GM21786 (cell line): ENCODE data around the gene TFIP11.
"Not testable (repeated sequence)": the region's sequence is repeated elsewhere in the genome, so short reads cannot be mapped to it uniquely, and the experiment has no call there.

ENCODE experiments used
- ATAC-seq: cut with Tn5 transposase; IDR thresholded peaks from one replicate; pipeline ENCODE4 v1.9.1; 2021; ENCODE audit not compliant: unreplicated experiment

Gene TFIP11

DNA sequence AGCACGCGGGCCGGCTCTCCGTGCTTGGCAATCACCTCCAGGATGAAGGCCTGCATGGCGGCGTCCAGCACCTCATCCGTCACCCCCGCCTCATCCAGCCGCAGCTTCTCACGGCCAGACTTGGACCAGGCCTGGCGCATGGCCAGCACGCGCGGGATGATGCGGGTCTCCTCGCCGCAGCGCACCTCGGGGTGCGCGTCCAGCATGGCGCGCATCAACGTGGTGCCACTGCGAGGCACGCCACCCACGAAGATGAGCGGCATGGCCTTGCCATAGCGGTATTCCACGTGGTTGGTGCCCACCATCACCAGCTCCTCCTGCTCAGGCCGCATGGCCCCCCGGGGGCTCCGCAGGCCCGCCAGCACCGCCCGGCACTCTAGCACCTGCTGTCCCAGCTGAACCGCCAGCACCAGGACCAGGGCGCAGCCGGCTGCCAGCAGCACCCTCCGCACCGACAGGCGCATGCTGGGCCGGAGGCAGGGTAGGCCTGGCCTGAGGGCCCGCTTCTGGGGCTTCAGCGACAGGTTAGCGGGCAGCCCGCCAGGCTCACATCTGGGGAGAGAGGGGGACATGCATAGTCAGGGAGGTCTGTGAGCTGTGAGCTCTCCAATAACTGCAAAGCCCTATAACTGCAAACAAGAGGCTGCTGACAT, 29.0 kb upstream of the TFIP11 start:
- ATAC-seq, result no peak

DNA sequence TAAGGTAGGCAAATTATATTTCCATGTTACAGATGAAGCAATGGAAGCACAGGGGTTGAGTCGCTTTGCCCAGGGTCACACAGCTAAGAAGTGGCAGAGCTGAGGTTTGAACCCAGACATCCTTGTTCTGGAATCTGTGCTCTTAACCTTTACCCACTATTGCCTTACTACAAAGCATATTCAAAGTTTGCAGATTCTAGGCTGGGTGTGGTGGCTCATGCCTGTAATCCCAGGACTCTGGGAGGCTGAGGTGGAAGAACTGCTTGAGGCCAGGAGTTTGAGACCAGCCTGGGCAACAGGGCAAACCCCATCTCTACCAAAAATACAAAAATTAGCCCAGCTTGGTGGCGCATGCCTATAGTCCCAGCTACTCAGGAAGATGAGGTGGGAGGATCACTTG, 27.8 kb upstream of the TFIP11 start:
- no peak for ATAC-seq

DNA sequence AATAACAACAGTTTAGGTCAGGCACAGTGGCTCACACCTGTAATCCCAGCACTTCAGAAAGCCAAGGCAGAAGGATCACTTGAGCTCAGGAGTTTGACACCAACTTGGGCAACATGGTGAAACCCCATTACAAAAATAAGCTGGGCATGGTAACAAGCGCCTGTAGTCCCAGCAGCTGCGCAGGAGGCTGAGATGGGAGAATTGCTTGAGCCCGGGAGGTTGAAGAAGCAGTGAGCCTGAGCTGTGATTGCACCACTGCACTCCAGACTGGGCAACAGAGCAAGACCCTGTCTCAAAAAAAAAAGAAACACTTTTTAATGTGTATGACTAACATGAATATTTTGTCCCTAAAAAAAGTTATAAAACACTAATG, 24.5 kb upstream of the TFIP11 start:
- no peak for ATAC-seq

DNA sequence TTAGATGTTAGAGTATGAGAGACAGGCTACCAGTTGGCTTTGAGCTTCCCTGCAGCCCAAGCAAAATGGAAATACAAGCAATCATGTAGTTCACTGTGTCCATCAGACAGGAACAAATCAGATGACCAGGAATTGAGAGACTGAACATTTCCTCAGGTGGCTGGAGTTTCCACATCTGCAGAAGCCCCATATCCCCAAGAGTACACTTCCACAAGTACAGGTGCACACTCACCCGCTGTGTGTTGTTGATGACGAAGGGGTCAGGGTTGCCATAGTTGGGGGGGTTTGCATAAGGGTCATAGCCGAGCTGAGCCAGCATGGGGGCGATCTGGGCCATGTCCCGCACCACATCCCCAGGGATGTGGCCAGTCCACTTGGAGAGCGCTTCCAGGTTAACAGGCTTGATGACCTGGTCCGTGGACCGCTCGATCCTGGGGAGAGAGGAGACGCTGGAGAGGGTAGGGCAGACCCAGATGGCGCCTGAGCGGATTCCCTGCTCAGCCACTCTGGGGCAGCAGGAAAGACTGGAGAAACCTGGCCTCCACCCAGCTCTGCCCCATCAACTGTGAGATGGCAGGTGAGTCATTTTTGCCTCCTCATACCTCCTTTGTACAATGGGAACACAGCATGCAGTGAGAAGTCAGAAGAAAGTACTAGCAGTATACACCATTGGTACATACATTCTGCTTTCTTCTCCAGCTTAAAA, 23.9 kb upstream of the TFIP11 start:
- ATAC-seq, result no peak

DNA sequence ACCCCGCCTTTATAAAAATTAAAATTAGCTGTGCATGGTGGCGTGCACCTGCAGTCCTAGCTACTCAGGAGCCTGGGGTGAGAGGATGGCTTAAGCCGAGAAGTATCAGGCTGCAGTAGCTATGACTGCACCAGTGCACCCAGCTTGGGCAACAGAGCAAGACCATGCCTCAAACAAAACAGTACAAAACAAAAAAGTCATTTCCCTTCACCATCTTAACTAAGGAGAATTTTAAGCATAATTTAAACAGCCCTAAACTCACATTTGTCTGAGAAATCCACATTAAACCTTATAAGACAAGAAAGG, 23.3 kb upstream of the TFIP11 start:
- ATAC-seq, result no peak

DNA sequence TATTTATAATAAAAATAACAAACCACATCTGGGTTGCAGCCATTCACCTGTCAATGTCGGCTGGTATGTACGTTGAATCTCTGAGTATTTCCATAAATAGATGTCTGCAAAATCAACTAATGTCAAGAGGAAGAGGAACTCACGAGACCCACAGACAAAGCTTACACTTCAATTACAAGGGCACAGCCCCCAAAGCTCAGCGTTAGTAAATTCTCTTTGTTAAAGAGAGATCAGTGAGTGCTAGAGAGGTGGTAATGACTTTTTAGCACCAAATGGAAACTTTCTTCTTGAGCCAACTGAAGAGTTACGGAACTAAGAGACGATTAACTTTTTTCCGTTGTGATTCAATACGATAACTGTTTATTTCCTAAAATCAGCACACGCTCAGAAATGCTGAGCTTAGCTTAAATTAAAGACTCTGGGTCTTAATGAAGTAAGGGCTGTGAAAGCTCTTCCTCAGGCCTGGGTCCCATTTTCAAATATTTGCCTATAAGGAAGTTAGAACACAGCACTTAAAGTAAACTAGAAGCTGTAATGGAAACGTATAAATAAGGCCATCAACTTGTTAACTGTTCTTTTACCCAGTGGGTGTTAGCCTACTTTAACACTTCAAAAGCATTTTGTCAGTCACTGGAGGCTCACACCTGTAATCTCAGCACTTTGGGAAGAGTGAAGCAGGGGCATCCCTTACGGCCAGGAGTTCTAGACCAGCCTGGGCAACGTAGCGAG, 22.8 kb upstream of the TFIP11 start:
- no peak for ATAC-seq

DNA sequence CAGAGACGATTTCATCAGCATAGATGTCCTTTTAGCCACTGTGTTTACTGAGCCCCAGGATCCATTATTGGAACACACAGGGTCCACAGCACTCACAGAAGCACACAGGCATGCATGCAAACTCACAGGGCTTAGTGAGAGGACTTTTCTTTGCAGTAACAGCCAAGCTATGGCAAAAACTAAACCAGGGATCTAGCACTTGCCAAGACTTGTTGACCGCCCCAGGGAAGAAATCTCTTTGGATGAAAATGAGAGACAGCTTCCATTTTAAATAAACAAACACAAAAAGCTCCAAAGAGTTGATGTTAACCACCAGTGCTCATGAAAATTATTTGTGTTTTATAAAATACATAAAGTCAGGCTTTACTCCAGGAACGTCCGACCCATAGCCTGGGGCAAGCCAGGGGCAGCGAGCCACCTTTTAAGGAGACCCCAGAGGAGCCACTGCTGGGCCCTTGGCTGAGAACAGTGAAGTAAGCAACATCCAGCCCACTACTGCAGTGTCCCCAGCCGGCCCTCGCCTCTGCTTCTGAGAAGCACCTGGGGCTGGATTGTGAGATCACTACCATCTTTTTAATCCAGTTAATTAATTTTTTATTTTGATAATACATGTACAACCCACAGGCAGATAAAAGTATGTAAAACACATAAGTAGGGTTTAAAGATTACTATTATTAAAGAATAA, 22.0 kb upstream of the TFIP11 start:
- ATAC-seq, result no peak

DNA sequence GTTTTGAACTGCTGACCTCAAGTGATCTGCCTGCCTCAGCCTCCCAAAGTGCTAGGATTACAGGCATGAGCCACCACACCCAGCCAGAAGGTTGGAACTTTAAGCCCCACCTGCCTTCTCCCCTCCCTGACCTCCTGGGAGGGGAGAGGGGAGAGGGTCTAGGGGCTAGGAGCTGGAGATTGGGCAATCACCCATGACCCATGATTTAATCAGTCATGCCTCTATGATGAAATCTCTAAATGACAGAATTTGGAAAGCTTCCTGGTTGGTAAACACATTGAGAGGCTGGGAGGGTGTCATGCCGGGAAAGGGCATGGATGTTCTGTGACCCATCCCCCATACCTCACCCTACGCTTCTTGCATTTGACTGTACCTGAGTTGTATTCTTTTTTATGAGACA, 17.1 kb upstream of the TFIP11 start:
- no peak for ATAC-seq

DNA sequence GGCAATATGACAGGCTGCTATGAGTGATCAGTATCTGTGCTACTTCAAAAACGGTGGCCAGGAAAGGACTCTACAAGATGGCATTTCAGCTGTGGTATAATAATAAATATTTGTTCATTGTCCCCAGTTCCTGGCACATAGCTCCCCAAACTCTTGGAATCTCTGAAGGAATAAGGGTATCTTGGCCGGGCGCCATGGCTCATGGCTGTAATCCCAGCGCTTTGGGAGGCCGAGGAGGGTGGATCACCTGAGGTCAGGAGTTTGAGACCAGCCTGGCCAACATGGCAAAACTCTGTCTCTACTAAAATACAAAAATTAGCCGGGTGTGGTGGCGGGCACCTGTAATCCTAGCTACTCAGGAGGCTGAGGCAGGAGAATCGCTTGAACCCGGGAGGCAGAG, 16.2 kb upstream of the TFIP11 start:
- not testable (repeated sequence) for ATAC-seq

DNA sequence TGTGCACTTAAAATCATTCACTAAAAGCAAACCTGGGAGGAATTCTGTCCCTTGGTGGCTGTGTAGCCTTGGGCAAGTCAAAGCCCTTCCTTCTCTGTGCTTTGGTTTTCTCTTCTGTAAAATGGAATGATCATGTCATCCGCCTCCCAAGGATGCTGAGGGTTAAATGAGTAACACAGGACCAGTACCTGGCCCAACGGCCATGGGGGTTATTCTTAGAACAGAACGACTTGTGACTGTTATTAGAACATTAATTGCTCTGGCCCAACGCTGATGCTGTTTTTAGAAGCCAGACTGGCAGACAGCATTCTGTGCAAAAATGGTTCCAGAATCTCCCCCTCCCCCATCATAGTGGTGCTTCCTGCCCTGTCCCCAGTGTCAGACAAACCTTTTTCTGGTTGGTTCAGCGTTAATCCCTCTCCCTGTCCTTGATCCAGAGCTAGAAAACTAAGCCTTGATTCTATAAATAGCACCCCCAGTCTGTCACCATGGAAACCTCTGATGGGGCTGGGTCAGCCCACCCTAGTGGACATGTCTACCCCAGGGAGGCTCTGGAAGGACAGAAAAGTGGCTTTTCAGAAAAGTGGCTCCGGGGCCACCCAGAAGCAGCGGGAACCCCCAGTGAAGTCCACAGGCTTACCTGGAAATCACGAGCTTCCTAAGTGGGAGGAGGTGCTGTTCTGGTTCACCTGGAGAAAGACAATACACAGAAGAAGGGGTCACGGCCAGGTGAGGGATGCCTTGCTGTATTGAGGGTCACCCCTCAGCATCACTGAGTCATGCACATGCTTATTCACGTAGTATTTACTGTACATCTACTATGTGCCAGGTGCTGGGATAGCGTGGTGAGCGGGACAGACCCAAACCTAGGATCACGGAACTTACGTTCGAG, 15.5 kb upstream of the TFIP11 start:
- ATAC-seq, result no peak

DNA sequence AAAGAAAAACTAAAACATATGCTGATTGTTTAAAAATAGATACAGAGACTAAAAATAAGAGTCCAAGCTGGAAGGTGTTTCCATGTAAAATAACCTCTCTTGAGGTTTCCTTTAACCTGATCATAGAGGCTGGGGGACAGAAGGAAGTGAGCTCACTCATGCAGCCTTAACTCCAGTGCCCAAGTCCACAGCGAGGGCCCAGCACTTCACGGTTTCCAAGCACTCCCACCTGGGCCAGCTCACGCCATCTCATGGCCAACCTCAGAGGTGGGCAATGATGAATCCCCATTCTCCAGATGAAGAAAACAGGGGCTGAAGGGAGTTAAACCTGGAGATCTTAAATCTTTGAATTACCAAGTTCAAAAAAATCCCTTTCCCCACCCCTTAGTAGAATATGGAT, 14.9 kb upstream of the TFIP11 start:
- ATAC-seq, result no peak

DNA sequence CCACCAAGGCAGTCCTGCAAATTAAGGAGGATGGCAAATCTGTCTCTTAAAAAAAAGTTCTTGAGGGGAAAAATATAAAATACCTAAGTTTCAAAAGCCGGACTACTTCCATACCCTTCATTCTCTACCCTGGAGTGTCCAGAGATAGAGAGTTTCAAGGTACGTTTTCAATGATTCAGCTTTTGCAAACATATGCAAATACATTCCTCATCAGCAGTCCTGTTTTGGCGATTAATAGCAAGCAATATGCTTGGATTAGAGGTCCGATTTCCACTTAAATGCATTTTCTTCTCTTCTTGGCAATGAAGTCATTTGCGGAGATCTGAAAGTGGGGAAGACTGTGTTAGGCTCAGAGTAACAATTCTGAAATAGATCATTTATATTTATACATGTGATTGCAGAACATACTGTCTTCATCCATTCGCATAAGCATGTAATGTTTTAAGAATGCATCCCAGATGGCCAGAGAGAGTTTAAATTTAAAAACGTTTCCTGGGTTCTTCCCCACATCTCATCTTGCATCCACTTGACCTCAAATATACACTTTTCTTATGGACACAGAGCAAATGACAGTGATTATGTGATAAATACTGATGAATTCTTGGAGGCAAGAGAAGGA, 13.8 kb upstream of the TFIP11 start:
- ATAC-seq, result no peak

DNA sequence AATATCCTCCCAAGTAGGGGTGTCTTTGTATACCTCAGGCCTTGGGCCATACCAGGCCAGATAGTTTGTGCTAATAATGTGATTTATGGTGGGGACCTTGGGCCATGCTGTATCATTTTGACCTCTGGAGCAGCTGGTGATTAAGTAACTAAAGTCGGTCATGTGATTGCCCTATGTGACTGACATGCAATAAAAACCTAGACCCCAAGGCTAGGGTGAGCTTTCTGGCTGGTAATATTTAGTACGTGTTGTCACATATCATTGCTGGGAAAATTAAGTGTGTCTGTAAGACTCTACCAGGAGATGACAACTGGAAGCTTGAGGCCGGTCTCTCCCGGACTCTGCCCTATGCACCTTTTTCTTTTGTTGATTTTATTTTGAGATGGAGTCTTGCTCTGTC, 12.6 kb upstream of the TFIP11 start:
- ATAC-seq, result no peak

DNA sequence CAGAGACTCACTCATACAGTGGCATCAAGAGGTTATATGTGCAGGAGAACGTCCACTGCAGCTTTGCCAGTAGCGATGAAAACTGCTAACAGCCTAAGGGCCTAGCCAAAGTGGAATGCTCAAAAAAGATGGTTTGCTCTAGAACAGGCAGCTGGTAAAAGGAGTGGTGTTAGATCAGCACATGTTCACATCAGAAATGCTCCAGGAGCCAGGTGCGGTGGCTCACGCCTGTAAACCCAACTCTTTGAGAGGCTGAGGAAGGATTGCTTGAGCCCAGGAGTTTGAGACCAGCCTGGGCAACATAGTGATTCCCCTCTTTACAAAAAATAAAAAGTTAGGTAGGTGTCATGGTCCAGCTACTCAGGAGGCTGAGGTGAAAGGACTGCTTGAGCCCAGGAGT, 10.3 kb upstream of the TFIP11 start:
- no peak for ATAC-seq

DNA sequence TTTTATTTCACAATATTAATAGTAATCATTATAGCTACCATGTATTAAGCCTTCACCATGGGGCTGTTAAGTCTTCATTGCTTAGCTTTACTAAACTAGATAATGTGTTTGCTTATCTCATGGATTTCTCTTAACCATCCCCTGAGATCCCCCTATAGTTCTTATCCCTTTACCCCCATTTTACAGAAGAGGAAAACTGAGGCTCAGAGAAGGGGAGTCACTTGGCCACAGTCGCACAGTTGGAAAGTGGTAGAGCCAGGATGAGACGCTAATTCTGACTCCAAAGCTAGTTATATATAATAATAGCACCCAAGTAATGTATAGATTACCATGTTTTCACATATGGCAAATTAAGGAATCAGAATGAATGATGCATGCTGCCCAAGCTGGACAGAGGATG, 9.7 kb upstream of the TFIP11 start:
- ATAC-seq, result no peak

DNA sequence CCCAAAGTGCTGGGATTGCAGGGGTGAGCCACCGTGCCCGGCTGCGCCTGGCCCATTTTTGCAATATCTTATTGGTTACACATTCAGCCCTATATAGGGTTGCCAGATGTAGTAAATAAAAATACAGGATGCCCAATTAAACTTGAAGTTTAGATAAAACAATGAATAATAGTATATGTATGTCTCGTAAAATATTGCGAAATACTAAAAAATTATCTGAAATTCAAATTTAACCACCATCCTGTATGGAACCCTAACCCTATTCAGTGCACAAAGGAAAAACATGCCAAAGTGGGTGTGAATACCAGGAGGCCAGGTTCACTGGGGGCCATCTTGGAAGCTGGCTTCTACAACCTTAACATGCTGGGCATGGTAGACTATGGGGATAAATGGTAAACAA, 5.2 kb upstream of the TFIP11 start:
- ATAC-seq, result no peak

DNA sequence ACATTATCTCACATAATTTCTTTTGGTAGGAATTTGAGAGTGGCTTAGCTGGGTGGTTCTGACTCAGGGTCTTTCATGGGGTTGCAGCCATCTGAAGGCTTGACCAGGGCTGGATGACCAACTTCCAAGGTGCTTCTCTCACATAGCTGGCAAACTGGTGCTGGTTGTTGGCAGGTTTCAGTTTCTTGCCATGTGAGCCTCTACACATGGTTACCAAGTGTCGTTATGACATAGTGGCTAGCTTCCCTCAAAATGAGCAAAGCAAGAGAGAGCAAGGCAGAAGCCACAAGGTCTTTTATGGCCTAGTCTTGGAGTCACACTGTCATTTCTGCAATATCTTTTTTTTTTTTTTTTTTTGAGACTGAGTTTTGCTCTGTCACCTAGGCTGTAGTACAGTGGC, 4.2 kb upstream of the TFIP11 start:
- no peak for ATAC-seq

DNA sequence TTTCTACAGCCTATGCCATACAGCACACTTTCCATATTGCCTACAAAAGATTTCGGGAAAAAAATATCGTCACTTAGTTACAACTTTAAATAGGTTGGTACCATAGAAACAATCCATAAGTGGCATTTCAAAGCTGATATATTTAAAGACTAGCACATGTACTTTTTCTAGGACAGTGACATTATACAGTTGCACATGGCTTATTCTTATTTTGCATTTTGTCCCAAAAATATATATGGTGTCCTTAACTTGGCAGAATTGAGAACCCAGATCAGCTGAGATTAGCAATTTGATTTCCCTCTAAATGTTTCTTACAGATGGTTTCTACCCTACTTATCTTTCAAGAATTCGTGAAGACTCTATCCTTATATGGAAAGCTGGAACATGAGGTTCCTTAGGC, 3.7 kb upstream of the TFIP11 start:
- no peak for ATAC-seq

DNA sequence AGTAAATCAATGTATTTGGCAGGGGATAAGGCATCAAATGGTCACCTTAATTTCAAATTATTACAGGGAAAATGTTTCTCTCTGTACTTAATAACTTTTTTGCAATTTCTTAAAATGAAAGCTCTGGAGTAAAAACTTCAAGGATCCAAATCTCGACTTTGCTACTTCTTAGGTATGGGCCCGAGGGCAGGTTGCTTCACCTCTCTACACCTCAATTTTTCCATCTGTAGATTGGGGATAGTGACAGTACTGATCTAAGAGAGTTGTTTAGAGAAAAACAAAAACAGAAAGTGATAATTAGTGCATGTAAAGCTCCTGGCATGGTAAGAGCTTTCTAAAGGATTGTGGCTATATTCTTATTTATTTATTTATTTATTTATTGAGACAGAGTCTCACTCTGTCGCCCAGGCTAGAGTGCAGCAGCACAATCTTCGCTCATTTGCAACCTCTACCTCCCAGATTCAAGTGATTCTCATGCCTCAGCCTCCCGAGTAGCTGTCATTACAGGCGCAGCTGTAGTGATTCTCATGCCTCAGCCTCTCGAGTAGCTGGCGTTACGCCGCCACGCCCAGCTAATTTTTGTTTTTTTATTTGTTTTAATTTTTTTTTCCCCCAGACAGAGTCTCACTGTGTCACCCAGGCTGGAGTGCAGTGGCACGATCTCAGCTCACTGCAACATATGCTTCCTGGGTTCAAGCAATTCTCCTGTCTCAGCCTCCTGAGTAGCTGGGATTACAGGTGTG, 2.3 kb upstream of the TFIP11 start:
- no peak for ATAC-seq

DNA sequence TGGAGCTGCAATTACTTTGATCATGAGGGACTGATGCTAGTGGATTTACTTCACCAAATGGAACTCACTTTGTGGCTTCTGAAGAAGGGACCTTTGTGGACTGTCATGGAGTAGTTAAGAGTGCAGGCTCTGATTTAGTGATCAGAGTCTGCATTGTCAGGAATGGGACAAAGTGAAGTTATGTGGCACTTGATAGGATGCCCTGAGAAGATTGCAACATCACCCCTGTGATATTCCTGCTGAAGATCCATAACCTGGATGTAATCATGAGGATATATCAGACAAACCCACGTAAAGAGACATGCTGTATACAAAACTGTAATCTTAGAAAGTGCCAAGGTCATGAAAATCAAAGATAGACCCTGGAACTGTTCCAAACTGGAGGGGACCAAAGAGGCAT, 1.6 kb upstream of the TFIP11 start:
- ATAC-seq, result no peak
